ENCODE results near the gene ST8SIA5.

- no peak for TF ChIP-seq CTCF (IDR thresholded peaks at IDR 0.05)
- TF ChIP-seq POLR2A (IDR thresholded peaks at IDR 0.05) = no peak
- no peak for TF ChIP-seq EP300 (IDR thresholded peaks at IDR 0.05)
Measured at GRCh38 chr18:46754661-46755292, 2.1 kb downstream of the ST8SIA5 start.

Measured in sigmoid colon (tissue), 4 donors.